Activated CD4-positive, alpha-beta T cell treated with anti-CD3 and anti-CD28 coated beads, Interleukin-2, amount 50 U/mL, for 48 hours (primary cell): ENCODE data around the gene MAPK8IP3.
"Not testable (repeated sequence)": the region's sequence is repeated elsewhere in the genome, so short reads cannot be mapped to it uniquely, and the experiment has no call there.

Source experiments
- DNase-seq, 2 experiments: peaks; one replicate each; pipeline ENCODE4 v3.0.0-alpha.2; 2020

Gene MAPK8IP3

GRCh38 chr16:1788095-1788707 is 82.2 kb downstream of the MAPK8IP3 start:
- no peak for DNase-seq

- no peak for DNase-seq
Observed at GRCh38 chr16:1788708-1789100, 82.7 kb downstream of the MAPK8IP3 start.

GRCh38 chr16:1789643-1790045 is 83.6 kb downstream of the MAPK8IP3 start:
- DNase-seq, result no peak

- no peak for DNase-seq
Observed at GRCh38 chr16:1790261-1790610, 84.2 kb downstream of the MAPK8IP3 start.

- DNase-seq, result no peak
Observed at GRCh38 chr16:1790611-1791255, 84.7 kb downstream of the MAPK8IP3 start.

GRCh38 chr16:1791256-1791942 is 85.4 kb downstream of the MAPK8IP3 start:
- no peak for DNase-seq

GRCh38 chr16:1791943-1792812 is 86.2 kb downstream of the MAPK8IP3 start:
- no peak for DNase-seq

- no peak for DNase-seq
Observed at GRCh38 chr16:1792836-1793577, 87.0 kb downstream of the MAPK8IP3 start.

- DNase-seq, result no peak
Observed at GRCh38 chr16:1793578-1794220, 87.7 kb downstream of the MAPK8IP3 start, which contains the start of gene IGFALS. TSS of gene IGFALS (minus strand) at chr16:1793705. CDS start at chr16:1793652, 53 bp downstream.

- DNase-seq, result no peak
Observed at GRCh38 chr16:1794221-1794871, 88.4 kb downstream of the MAPK8IP3 start.

- DNase-seq, result no peak
Observed at GRCh38 chr16:1794908-1795666, 89.1 kb downstream of the MAPK8IP3 start.

- DNase-seq, result not testable (repeated sequence)
Observed at GRCh38 chr16:1799263-1799662, 93.3 kb downstream of the MAPK8IP3 start.

GRCh38 chr16:1800701-1801100 is 94.7 kb downstream of the MAPK8IP3 start:
- DNase-seq, result no peak

GRCh38 chr16:1807626-1808025 is 101.6 kb downstream of the MAPK8IP3 start:
- DNase-seq, result no peak

- DNase-seq, result no peak
Observed at GRCh38 chr16:1808691-1809090, 102.7 kb downstream of the MAPK8IP3 start.

- no peak for DNase-seq
Observed at GRCh38 chr16:1809281-1809801, 103.3 kb downstream of the MAPK8IP3 start.

- no peak for DNase-seq
Observed at GRCh38 chr16:1810106-1810505, 104.1 kb downstream of the MAPK8IP3 start.

GRCh38 chr16:1810536-1810935 is 104.5 kb downstream of the MAPK8IP3 start:
- DNase-seq, result no peak

- peak; percentile 67 to 74 for DNase-seq
Observed at GRCh38 chr16:1812732-1813163, 106.8 kb downstream of the MAPK8IP3 start.

GRCh38 chr16:1815461-1815860 is 109.5 kb downstream of the MAPK8IP3 start:
- DNase-seq, result no peak
